SK-N-SH (cell line): Measurements from ENCODE around the gene COL4A3. TPM values are rescaled to one million over a fixed set of nuclear protein-coding genes. Genes with fewer than 3 reads are reported as not detected.

Source experiments
- CTCF ChIA-PET: fragments of 300-600, 350-600 bp; formaldehyde crosslinking; extraction: SDS; loops from one replicate; lab custom pipeline; 2021; lab: Yijun Ruan, JAX
- POLR2A ChIA-PET: fragments of 350-600 bp; sonication (Branson Sonifier 250); formaldehyde crosslinking; extraction: SDS; loops from one replicate; lab custom pipeline; 2020; ENCODE audit warnings: antibody characterized with exemption, inconsistent platforms; lab: Yijun Ruan, JAX
- DNase-seq: peaks from one replicate; pipeline ENCODE4 v3.0.0; 2012
- H2AFZ ChIP-seq: fragments of 200-600 bp; sonication (generic); 2 replicates; pipeline ENCODE4 v1.8.1; 2016; ENCODE audit warnings: antibody characterized with exemption, mild to moderate bottlenecking, low read depth
- H3F3A ChIP-seq: fragments of 200-600 bp; sonication (generic); replicated peaks from 2 replicates; pipeline ENCODE3; 2016; ENCODE audit warnings: antibody characterized with exemption, mild to moderate bottlenecking; ENCODE audit not compliant: insufficient read depth
- H3K27ac ChIP-seq, 2 experiments: fragments of 200-500 bp in 1 of 2; fragments of 200-600 bp in 1 of 2; sonication (Bioruptor generic) in 1 of 2; sonication (generic), shearing (Covaris generic) in 1 of 2; 2 replicates each; pipeline versions ENCODE4 v1.5.1 to v1.6.1; 2014 to 2016; ENCODE audit warnings: low read depth in 2 of 2, inconsistent platforms in 1 of 2, low read length in 1 of 2, mild to moderate bottlenecking in 1 of 2, mixed read lengths in 1 of 2
- H3K27me3 ChIP-seq: fragments of 200-600 bp; sonication (generic), shearing (Covaris generic); 2 replicates; pipeline ENCODE4 v1.6.1; 2016; ENCODE audit warnings: mixed run types; ENCODE audit not compliant: insufficient read depth
- H3K36me3 ChIP-seq, 2 experiments: fragments of 200-500 bp in 1 of 2; fragments of 200-600 bp in 1 of 2; sonication (Bioruptor generic) in 1 of 2; sonication (generic) in 1 of 2; replicated peaks in 1 of 2; 2 replicates each; pipeline versions ENCODE3 to v1.5.1; 2014 to 2016; ENCODE audit warnings: low read length in 1 of 2, mild to moderate bottlenecking in 1 of 2; ENCODE audit not compliant: insufficient read depth in 2 of 2, control insufficient read depth in 1 of 2
- H3K4me1 ChIP-seq, 2 experiments: fragments of 200-500 bp in 1 of 2; fragments of 200-600 bp in 1 of 2; sonication (Bioruptor generic) in 1 of 2; sonication (generic), shearing (Covaris generic) in 1 of 2; 2 replicates each; pipeline versions ENCODE4 v1.5.1 to v1.6.1; 2014 to 2016; ENCODE audit warnings: low read depth in 1 of 2, low read length in 1 of 2, mixed run types in 1 of 2; ENCODE audit not compliant: insufficient read depth in 2 of 2, control insufficient read depth in 1 of 2
- H3K4me2 ChIP-seq: fragments of 200-600 bp; sonication (generic), shearing (Covaris generic); 2 replicates; pipeline ENCODE4 v1.6.1; 2017; ENCODE audit warnings: mixed run types
- H3K4me3 ChIP-seq, 2 experiments: fragments of 200-500 bp in 1 of 2; fragments of 200-600 bp in 1 of 2; sonication (Bioruptor generic) in 1 of 2; sonication (generic), shearing (Covaris generic) in 1 of 2; 2 replicates each; pipeline versions ENCODE4 v1.5.1 to v1.8.1; 2014 to 2016; ENCODE audit warnings: low read depth in 2 of 2, inconsistent platforms in 1 of 2, low read length in 1 of 2, mild to moderate bottlenecking in 1 of 2, mixed read lengths in 1 of 2, moderate library complexity in 1 of 2
- H3K79me2 ChIP-seq: fragments of 200-600 bp; sonication (generic); 2 replicates; pipeline ENCODE4 v1.8.1; 2017; ENCODE audit warnings: mild to moderate bottlenecking; ENCODE audit not compliant: insufficient read depth
- H3K9ac ChIP-seq: fragments of 200-600 bp; sonication (generic); 2 replicates; pipeline ENCODE4 v1.6.1; 2017; ENCODE audit warnings: mixed run types
- H3K9me2 ChIP-seq: fragments of 200-600 bp; sonication (generic); 2 replicates; pipeline ENCODE4 v1.6.1; 2017; ENCODE audit warnings: mixed run types
- H3K9me3 ChIP-seq: fragments of 200-600 bp; sonication (generic); 2 replicates; pipeline ENCODE4 v1.6.1; 2017; ENCODE audit warnings: mixed run types, mild to moderate bottlenecking, moderate library complexity
- H4K20me1 ChIP-seq: fragments of 200-600 bp; sonication (generic); 2 replicates; pipeline ENCODE4 v1.6.1; 2017; ENCODE audit warnings: mild to moderate bottlenecking, mixed run types; ENCODE audit not compliant: insufficient read depth
- CHD2 ChIP-seq: fragments of 150-350 bp; IDR thresholded peaks from 2 replicates; pipeline ENCODE4 v1.6.1; 2018; ENCODE audit warnings: low read length; ENCODE audit not compliant: partially characterized antibody
- CTCF ChIP-seq: fragments of 200-600 bp; sonication (generic); IDR thresholded peaks from 2 replicates; pipeline ENCODE4 v1.6.1; 2017; ENCODE audit warnings: antibody characterized with exemption, mild to moderate bottlenecking, moderate library complexity
- FOSL2 ChIP-seq: IDR thresholded peaks from 2 replicates; pipeline ENCODE4 v1.4.0; 2012; ENCODE audit warnings: low read depth, mild to moderate bottlenecking, moderate library complexity, borderline replicate concordance
- FOXM1 ChIP-seq: IDR thresholded peaks from 2 replicates; pipeline ENCODE4 v1.4.0; 2012; ENCODE audit warnings: low read depth, mild to moderate bottlenecking
- GATA2 ChIP-seq: sonication (generic); formaldehyde crosslinking; IDR thresholded peaks from 2 replicates; pipeline ENCODE4 v1.5.0; 2020; ENCODE audit warnings: mild to moderate bottlenecking, missing genetic modification reagents
- MEF2A ChIP-seq: IDR thresholded peaks from 2 replicates; pipeline ENCODE4 v1.4.0; 2012; ENCODE audit warnings: low read depth, borderline replicate concordance
- NFIC ChIP-seq: IDR thresholded peaks from 2 replicates; pipeline ENCODE4 v1.4.0; 2012; ENCODE audit warnings: borderline replicate concordance
- REST ChIP-seq: IDR thresholded peaks from 2 replicates; pipeline ENCODE4 v1.6.1; 2012; ENCODE audit warnings: mild to moderate bottlenecking, low read depth, low read length, moderate library complexity
- RFX5 ChIP-seq: IDR thresholded peaks from 2 replicates; pipeline ENCODE4 v1.6.1; 2012; ENCODE audit warnings: mild to moderate bottlenecking, improper control_type of control experiment, low read length
- SMC3 ChIP-seq: IDR thresholded peaks from 2 replicates; pipeline ENCODE4 v1.6.1; 2012; ENCODE audit warnings: low read depth, low read length, improper control_type of control experiment
- TAF1 ChIP-seq: IDR thresholded peaks from 2 replicates; pipeline ENCODE4 v1.6.1; 2012; ENCODE audit warnings: low read depth, mild to moderate bottlenecking, low read length, moderate library complexity, borderline replicate concordance
- TEAD4 ChIP-seq: IDR thresholded peaks from 2 replicates; pipeline ENCODE4 v1.4.0; 2012; ENCODE audit warnings: mild to moderate bottlenecking, borderline replicate concordance; ENCODE audit not compliant: insufficient read depth
- USF1 ChIP-seq: IDR thresholded peaks from 2 replicates; pipeline ENCODE4 v1.4.0; 2012; ENCODE audit warnings: low read depth, borderline replicate concordance
- USF2 ChIP-seq: fragments of 150-350 bp; IDR thresholded peaks from 2 replicates; pipeline ENCODE4 v1.6.1; 2017; ENCODE audit warnings: antibody characterized with exemption, low read length, low read depth, borderline replicate concordance
- YY1 ChIP-seq: IDR thresholded peaks from 2 replicates; pipeline ENCODE4 v1.4.0; 2012; ENCODE audit warnings: low read depth, mild to moderate bottlenecking
- WGBS: methylation state at CpG from one replicate; pipeline ENCODE4 v1.1.6; 2017; ENCODE audit warnings: low lambda C conversion rate; 5-methylcytosine and 5-hydroxymethylcytosine counted together
- polyA plus RNA-seq, 3 experiments: library from polyadenylated mRNA; depleted of rRNA; stranded (reverse); fragments of >200 nt; gene quantifications; 2 replicates each; pipeline ENCODE4 v1.2.3, GENCODE V29; 2012

COL4A3 gene
- polyA plus RNA-seq, 1 of the 3 experiments (the other 2 are of a cell fraction) = not detected

GRCh38 chr2:227183657-227184367, 19.4 kb downstream of the COL4A3 start:
- 19% methylated on average over 2 of the region's 2 CpGs for WGBS
- POLR2A ChIA-PET = no interaction called here
- H3K9ac ChIP-seq = no peak overlapping the region
- no peak for DNase-seq
- H3K9me2 ChIP-seq = no peaks in the 10 kb centered on the region
- H4K20me1 ChIP-seq = no peaks in the 10 kb centered on the region
- peaks cover 0 to 2% of the 10 kb centered on the region in 2 experiments; a peak in 2 of 4 replicates for H3K4me1 ChIP-seq
- no peaks in the 10 kb centered on the region for H3K36me3 ChIP-seq
- no peak overlapping the region for H3K4me2 ChIP-seq
- H3K9me3 ChIP-seq = no peaks in the 10 kb centered on the region
- no peak for TF ChIP-seq FOSL2
- TF ChIP-seq SMC3 = no peak
- TF ChIP-seq REST = no peak
- no peak for TF ChIP-seq MEF2A
- TF ChIP-seq, all 33 proteins: peak for 0
- CTCF ChIA-PET = no interaction called here
- no peak overlapping the region for H3K4me3 ChIP-seq
- no peaks in the 10 kb centered on the region for H3F3A ChIP-seq
- no peak overlapping the region for H3K27ac ChIP-seq
- H2AFZ ChIP-seq = no peak overlapping the region
- no peaks in the 10 kb centered on the region for H3K27me3 ChIP-seq
- H3K79me2 ChIP-seq = no peaks in the 10 kb centered on the region

- Histone ChIP-seq H3K4me2 (no peak overlapping the region), H3K9ac (no peak overlapping the region), H3K4me1 (no peaks in the 10 kb centered on the region; a peak in 1 of 4 replicates), H3K79me2 (no peaks in the 10 kb centered on the region), H3K4me3 (no peak overlapping the region), H3K27ac (no peak overlapping the region), H4K20me1 (no peaks in the 10 kb centered on the region), H2AFZ (no peak overlapping the region), H3K9me3 (no peaks in the 10 kb centered on the region), H3K9me2 (no peaks in the 10 kb centered on the region), H3K27me3 (no peaks in the 10 kb centered on the region), H3F3A (no peaks in the 10 kb centered on the region), H3K36me3 (no peaks in the 10 kb centered on the region)
- DNase-seq = no peak
- ChIA-PET POLR2A (no interaction called here), CTCF (interaction anchor here (2.4 kb wide), 1 partner anchor 52 kb away, joined by 9 read pairs; no protein-coding TSS in a partner anchor)
- TF ChIP-seq TAF1 = no peak
- no peak for TF ChIP-seq FOXM1
- TF ChIP-seq CTCF = no peak
- TF ChIP-seq NFIC = no peak
- TF ChIP-seq YY1 = no peak
- TF ChIP-seq TEAD4 = no peak
- no peak for TF ChIP-seq GATA2
- TF ChIP-seq USF2 = no peak
- no peak for TF ChIP-seq CHD2
- no peak for TF ChIP-seq USF1
- no peak for TF ChIP-seq RFX5
- TF ChIP-seq MEF2A = no peak
- 34% methylated on average over 6 of the region's 6 CpGs for WGBS
Observed at GRCh38 chr2:227185615-227186232, 21.3 kb downstream of the COL4A3 start.
